ENCODE results near the gene GALNT3.

GALNT3 gene

DNA sequence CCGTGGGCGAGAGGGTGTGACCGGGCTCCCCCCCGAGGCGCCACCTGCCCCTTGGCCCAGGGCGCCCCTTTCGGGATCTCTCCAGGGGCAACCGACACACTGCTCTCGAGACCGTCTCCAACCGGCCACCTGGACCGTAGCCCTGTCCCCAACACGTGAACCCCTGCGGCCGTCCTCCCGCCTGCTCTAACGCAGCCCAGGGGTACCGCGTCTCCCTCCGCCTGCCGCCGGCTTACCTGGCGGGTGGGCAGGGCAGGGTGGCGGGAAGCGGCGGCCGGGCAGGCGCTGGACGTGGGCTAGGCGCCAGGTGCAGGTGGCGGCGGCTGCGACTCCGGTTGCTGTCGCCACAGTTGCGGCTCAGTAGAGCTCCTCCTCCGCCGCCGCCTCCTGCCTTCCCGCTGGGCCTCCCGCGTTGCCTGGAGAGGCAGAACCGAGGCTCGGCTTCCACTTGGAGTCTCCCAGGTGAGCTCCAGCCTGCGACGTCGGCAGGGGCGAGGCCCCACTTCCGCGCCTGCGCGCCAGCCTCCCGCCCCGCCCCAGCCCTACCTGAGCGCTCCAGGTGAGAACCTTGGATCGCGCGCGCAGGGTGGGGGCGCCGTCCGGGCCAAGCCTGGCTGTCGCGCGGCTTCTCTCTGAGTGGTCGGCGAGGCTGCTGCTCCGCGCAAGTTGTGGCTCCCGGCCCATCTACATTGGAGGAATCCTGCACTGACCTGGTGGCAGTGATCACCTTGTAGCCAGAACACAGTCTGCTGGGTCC, at the start of gene GALNT3:
Gene GALNT3 (minus strand): TSS at position 469 of the 757 bp plus-strand sequence. CDS start 23,547 bp downstream, outside the sequence.
- no peak for DNase-seq

DNA sequence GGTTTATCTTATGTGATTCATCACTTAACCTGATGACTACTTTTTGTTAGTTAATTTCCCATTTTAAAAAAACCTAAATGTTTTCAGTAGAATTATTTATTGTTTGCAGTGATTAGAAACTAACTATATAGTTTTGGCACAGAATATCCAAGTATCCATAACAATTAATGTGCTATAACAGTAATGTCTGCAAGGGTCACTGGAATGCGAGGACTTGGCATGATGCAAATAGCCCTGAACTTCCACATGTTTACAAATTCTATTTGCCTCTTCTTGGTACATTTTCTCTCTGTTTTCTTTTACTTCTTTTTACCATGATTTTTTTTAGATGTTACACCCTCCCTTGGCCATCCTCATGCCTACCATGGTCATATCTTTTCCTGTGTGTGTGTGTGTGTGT, 49.3 kb upstream of the GALNT3 start:
- DNase-seq: no peak

DNA sequence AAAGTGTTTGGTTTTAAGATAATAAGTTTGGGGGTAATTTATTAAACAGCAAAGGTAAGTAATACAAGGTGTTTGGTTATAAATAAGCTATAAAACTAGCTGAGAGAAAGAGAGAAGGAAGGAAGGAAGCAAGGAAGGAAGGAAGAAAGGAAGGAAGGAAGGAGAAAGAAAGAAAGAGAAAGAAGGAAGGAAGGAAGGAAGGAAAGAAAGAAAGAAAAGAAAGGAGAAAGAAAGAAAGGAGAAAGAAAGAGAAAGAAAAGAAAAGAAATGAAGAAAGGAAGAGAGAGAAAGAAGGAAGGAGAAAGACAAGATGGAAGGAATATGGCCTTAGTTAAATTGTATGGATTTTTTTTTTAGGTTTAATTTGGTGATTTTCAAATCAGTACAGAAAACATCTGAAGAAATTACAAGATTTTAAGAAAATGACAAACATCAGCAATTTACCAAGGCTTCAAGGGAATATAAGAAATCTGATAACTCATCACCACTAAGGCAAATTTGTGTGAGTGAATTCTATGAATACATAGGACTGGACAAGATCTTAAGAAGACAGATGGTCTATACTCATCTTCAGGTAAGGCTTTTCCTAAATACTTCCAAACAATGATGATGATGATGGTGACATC, 46.4 kb upstream of the GALNT3 start:
- DNase-seq: no peak

DNA sequence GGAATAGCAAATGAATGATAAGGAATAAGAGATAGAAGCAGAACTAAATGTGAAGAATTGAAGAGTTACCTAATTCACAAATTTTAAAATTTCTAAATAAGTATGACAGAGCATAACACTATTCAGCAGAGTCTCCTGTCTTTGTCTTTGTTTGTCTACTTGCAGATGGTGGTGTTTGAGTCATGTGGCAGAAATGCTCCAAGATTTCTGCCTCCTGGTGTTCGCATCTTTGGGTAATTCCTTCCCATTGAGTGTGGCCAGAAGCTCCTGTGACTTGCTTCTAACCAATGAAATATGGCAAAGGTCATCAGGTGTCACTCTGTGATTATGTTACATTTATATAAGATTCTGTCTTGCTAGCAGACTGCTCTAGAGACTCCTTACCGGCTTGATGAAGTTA, 45.6 kb upstream of the GALNT3 start:
- DNase-seq: peak; percentile 27

DNA sequence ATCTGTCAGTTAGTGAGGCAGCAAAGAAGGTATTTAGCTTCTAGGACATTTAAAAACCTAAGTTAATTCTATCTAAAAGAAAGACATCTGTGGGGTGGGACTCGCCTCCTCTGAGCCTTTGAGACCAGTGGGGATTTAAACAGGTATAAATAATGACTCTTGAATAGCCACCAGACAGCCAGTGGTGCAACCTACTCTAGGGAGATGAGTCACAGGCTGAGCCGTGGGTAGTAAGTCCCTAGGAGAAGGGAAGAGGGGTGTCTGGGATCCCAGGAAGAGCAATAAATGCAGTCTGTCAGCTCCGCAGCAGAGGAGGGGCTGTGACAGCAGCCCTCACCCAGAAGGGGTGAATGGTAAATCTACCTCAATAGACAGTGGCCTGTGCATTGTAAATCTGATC, 43.1 kb upstream of the GALNT3 start:
- peak; percentile 44 for DNase-seq

DNA sequence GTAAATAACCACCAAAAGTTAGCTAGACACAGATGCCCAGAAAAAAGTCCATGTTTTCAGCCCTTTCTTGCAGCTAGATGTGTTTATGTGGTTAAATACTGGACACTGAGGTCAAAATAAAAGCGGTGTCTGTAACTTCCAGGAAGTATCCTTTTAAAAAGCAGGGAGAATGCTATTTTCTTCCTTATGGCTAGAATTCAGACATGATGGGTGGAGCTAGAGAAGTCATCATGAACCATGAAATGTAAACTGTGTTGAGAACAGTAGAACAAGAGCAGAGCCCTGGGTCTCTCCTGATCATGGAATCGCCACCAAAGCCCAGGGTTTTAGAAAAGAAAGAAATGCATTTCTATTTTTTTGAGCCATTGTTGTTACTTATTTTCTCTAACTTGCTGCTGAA, 41.3 kb upstream of the GALNT3 start:
- no peak for DNase-seq

DNA sequence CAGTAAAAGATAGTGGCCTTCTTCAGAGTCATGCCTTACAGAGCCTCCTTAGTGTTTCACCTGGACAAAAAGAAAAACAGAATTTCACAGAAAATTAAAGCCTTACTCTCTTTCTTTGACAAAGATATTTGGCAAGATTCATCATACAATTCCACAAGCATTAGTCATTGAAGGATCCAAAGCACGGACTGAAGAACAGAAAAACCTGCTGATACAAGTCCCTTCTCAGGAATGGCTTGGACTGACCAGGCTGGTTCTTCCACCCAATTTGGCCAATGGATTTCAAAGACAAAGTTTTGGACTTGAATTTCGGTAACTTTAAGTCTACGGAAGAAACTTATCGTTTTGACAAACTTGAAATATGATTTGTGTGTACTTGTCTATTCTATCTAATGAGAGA, 39.1 kb upstream of the GALNT3 start:
- DNase-seq: peak; percentile 58

DNA sequence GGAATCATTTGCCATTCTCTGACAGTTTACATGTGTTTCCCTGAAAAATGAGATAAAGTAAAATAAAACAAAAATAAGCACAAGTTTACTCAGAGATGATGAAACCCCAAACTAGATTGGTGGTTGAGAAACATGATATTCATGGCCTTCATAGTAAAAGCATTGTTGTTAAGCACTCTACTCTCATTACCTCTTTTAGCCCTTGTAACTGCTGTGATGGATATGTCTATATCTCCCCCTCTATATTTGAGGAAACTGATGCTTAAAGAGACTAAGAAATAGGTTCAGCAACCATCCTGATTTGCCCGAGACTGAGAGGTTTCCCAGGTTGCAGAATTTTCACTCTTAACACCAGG, 33.9 kb upstream of the GALNT3 start:
- no peak for DNase-seq

DNA sequence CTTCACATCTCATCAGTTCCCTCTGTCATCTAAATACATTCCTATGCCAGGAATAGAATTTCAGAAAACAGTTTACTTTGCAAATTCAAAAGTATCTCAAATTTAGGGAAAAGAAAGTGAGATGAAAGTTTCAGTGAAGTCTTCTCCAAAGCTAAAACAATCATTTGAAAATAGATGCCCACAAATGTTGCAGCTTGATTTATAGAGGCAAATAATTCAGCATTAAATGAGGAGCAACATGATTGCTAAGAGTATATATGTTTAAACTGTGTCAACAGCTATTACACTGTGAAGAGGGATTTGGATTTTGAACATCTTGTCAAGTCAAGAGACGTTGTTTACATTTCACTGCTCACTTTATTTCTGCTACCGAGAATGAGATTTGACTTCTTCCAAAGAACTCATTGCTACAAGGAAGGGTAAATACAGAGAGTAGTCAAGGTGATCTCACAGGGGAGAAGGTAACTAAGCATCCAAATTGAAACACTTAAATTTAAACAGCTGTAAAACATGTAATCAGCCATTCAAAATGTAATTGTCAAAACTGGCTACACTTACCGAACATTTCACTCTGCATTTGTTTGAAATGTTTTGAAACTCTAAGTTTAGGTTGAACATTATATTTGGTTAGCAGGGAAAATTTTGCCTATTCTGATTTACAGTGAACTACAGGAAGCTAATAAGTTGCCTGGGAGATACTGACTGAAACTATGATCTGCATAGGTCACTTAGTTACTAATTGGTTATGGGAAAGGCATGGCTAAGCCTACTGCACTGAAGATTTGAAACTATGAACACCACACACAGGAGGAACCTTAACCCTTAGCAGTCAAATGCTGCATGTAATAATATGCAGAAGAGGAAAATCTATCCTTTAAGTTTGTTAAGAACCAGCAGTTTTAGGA, 33.2 kb upstream of the GALNT3 start:
- no peak for DNase-seq

DNA sequence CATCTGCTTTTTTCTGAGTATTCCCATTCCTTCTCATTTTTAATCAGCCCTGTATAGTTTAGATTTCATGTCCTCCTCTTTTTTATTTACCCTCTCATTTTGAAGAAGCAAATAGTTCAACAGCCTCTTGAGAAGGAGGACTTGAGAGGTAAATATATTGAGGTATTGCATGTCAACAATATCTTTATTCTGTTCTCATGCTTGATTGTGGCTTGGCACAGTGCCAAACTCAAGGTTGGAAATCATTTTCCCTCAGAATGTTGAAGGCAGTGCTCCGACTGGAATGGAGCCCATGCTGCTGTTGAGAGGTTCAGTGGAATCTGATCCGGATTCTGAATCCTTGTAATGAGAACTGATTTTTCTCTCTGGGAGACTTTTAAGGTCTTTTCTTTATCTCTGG, 31.0 kb upstream of the GALNT3 start:
- DNase-seq: peak; percentile 56

DNA sequence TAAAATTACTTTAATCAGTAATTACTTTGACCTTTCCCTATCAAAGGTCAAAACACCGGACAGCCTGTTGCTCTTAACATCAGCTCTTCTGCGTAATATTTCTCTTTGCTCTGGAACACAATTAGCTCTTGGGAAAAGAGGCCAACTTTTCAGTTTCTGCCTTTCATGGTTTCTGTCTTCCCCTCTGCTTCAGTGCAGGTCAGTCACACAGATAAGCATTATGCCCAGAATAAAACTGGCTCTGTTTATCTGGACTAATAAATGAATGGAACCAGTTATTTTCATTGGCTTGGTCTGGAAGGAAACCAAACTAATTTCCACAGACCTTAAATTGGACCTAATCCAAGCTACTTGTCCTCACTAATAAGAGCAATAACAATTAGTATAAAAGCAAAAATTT, 26.2 kb upstream of the GALNT3 start:
- DNase-seq: no peak

DNA sequence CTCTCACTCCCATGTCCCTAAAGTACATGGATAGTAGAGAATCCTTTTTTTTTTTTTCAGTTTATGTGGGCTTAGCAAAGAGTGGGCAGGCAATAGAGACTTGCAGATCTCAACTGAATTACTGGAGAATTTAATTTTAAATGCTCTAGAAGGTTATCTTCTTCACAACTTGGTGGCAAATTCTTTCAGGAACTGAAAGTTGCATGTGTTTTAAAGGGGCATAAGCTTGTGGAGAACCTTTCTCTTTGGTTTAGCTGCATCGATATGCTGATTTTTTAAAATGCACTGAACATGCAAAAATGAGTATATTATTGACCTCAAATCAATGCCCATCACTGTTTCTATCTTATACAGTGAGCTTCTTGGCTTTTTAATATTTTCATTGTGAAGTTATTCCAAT, 24.9 kb upstream of the GALNT3 start:
- no peak for DNase-seq

DNA sequence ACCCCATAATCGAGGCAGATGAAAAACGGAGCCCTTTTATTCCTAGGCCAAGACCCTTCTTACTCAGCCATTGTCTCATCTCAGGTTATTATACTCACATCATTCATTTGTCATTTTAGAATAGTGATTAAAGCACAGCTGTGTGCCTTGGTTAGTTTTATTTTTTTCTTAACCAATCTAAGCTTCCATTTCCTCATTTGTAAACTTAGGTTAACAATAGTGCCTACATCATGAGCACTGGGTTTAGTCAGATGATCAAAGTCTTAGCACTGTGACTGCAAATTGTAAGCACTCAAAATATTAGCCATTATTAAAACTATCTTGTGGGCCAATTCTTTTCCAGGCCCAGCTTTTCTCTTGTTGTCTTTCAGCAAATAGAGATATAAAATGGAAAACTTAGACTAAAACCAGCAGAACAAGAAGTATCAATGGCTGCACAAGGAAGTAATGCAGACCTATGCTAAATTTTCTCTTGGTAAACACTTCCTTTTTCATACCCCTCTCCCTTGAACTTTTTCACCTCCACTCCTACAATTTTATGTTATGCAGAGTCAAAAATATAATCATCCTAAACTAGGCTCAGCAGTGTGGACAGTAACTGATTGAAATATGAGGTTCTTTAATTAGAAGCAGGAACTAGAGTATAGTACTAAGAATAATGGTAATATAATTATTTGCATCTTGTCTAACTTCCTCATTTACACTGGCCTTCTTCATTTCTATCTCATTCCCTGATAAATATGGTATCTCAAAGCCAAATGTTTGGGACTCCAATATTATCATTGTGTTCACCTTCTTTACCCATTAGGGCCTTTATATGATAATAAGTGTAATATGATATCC, 21.5 kb upstream of the GALNT3 start:
- DNase-seq: no peak

DNA sequence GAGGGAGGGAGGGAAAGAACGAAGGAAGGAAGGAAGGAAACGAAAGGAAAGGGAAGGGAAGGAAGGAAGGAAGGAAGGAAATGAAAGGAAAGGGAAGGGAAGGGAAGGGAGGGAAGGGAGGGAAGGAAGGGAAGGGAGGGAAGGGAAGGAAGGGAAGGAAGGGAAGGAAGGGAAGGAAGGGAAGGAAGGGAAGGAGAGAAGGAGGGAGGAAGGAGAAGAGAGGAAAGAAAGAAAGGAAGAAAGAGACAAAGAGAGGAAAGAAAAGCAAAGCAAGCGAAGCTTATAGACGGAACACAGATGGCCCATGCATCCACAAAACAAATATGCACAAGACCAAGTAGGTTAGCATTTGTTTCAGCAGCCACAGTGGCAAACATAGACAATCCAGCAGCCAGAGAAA, 20.4 kb upstream of the GALNT3 start:
- DNase-seq: no peak

DNA sequence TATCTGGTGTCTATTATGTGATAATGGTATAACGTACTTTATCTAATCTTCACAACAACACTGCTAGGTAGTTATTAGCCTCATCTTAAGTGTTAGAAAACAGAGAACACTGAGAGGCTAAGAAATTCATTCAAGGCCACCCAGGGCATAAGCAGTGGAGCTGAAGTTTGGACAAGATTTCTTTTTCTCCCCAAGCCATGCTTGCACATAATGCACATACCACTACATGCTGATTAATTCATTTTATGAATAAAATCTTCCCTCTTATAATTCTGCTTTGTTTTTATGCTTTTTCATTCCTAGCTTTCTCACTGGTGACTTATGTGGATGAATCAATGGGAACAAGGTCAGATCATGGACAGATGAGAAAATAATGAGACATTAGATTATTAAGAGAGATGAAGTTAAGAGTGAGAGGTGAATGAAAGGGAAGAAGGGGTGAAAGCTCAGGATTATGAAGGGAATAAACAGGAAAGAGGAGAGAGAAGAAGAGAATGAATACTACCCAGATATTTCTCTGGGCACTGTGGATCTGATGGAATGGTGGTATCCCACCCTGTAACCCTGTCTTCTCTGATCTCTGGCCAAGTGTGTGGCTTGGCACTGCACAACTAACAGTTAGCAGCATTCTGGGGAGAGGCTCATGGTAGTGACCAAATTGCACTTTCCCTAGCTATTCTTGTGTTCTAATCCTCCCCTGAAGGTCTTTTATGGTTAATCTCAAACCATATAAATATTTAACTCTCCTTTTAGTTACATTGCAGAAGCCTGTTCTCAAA, 17.7 kb upstream of the GALNT3 start:
- no peak for DNase-seq

DNA sequence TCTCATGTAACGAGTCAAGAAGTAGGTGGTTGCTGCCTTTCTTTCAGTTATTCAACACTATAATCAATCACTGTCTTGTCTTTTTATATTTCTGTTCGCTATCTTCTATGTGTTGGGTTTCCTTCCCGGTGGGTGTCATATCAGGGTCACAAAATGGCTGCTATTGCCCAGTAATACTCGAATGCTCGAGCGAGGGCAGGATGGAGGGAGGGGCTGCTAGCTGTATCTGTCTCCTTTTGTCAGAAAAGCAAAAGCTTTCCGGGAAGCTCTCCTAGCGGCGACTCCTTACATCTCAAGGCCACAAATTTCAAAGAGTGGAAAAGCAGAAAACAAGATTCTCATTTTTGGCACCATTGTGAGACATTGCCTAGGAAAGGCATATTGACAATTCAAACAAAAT, 16.4 kb upstream of the GALNT3 start:
- no peak for DNase-seq

DNA sequence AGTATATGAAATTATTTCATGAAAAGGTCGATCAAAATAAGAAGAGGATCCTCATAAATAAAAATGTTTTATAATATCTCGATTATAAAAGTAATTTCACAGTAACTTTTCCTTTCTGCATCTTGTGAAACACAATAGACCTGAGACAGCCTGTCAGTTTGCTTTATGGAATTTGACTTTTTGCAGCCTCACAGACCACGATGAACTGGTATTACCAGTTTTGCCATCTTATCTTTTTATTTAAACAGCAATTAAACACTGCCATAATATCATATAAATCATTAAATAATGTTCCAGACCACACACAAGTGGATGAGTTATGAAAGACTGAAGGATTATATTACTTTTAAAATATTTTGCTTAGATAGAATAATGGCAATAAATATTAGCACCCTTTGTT, 10.7 kb upstream of the GALNT3 start:
- DNase-seq: no peak

DNA sequence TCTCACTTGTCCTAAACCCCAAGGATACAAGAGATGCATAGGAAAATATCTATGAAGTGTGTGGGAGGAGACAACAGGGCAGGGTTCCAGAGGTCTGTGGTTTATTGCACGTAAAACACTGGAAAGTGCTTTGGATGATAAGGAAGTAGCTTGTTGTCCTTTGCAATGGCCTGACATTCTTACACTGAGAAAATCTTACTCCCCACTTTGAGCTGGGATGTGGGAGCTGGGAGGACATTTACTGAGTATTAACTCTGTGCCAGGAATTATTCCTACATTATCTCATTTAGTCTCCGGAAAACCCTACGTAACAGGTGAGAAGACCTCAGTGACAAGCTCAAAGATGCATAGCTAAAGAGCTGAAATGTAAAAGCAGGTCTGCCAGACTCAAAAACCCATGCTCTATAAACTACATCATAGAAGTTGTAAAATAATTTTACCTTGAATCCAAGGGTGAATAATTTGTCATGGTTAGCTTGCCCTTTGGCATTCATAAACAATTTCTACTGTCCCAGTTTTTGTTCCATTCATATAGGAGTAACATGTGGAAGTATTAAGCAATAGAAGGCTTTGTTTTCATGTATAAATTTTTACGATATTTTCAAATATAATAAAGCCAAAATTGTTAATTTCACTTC, 9.2 kb upstream of the GALNT3 start:
- peak; percentile 42 for DNase-seq

DNA sequence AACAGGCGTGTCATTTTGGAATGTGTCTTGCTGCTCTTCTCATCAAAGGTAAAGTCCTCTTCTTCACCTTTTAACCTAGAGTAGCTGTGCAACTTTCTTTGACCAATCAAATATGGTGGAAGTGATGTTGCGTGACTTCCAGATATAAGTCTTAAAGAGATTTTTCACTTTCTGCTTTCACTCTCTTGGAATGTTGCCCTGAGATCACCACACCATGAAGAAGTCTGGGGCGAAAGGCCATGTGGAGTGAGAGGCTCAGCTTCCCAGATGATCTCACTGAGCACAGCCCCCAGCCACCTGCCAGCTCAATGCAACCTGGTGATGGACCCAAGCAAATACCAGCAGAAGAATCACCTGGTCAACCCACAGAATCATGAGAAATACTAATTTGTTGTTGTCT, 7.1 kb upstream of the GALNT3 start:
- no peak for DNase-seq

DNA sequence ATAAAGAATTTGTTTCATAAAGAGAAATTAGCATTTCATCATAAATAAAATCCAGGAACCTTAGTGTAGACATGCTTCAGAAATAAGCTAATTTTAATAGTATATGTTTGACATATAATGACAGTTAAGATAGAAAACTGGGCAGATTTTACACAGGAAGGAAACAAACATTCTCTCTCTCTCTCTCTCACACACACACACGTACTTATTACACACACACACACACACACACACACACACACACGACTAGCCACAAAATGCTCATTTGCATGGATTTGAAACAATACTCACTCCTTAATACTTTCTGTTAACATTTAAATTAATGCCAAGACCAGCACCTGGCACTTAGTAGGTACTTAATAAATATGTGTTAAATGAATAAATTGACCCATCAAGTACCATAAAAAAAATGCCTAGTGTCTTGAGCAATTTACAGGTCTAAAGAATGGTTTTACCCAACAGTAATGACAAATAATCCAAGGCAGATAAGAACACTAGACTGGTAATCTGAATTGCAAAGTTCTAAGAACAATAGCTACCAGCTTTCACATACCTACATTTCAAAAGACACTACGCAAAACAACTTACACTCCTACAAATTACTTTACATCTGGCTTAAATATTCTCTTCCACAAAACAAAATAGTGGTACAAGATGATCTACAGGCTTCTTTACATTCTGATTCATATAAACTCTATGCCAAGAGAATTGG, 2.9 kb upstream of the GALNT3 start:
- no peak for DNase-seq

DNA sequence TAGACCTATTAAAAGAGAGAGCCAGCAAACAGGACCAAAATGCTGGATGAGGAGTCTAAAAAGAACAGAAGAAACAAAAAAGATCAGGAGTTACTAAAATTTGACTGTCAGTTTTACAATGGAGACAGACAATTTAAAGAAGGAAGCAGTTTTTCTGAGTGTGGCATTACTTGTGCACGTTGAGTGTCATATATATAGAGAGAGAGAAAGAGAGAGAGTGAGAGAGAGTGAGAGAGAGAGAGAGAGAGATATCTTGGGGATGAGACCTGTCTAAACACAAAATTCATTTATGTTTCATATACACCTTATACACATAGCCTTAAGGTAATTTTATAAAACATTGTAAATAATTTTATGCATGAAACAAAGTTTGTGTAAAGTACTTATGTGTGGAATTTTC, 2.1 kb upstream of the GALNT3 start:
- no peak for DNase-seq

All from fibroblast of skin of right biceps (primary cell).